Neural progenitor cell (in vitro differentiated cells): Measurements from ENCODE around the gene SCAANT1. TPM values are rescaled to one million over a fixed set of nuclear protein-coding genes. Genes with fewer than 3 reads are reported as not detected.

Experiments
- DNase-seq: peaks from one replicate; pipeline ENCODE4 v3.0.0-alpha.2; 2016; ENCODE audit warnings: low spot score
- H2AFZ ChIP-seq: fragments of 200-600 bp; sonication (generic); replicated peaks from 2 replicates; pipeline ENCODE4 v1.6.1; 2016; ENCODE audit warnings: antibody characterized with exemption
- H3F3A ChIP-seq: fragments of 200-600 bp; sonication (generic); 2 replicates; pipeline ENCODE4 v1.6.1; 2016; ENCODE audit warnings: antibody characterized with exemption, low read depth
- H3K27ac ChIP-seq: fragments of 200-600 bp; sonication (generic); 2 replicates; pipeline ENCODE4 v1.5.1; 2016; ENCODE audit warnings: mild to moderate bottlenecking
- H3K27me3 ChIP-seq: fragments of 200-600 bp; sonication (generic); 2 replicates; pipeline ENCODE4 v1.6.1; 2016; ENCODE audit warnings: mild to moderate bottlenecking, moderate library complexity
- H3K36me3 ChIP-seq: fragments of 200-600 bp; sonication (generic); 2 replicates; pipeline ENCODE4 v1.5.1; 2016
- H3K4me1 ChIP-seq: fragments of 200-600 bp; sonication (generic); 2 replicates; pipeline ENCODE4 v1.6.1; 2016; ENCODE audit warnings: mixed run types
- H3K4me2 ChIP-seq: fragments of 200-600 bp; sonication (generic); 2 replicates; pipeline ENCODE4 v1.6.1; 2016
- H3K4me3 ChIP-seq: fragments of 200-600 bp; sonication (generic); 2 replicates; pipeline ENCODE4 v1.5.1; 2016
- H3K79me2 ChIP-seq: fragments of 200-600 bp; sonication (generic); 2 replicates; pipeline ENCODE4 v1.6.1; 2016; ENCODE audit warnings: low read depth
- H3K9ac ChIP-seq: fragments of 200-600 bp; sonication (generic); 2 replicates; pipeline ENCODE4 v1.6.1; 2016
- H3K9me3 ChIP-seq: fragments of 200-600 bp; sonication (generic); 2 replicates; pipeline ENCODE4 v1.5.1; 2016; ENCODE audit warnings: low read depth
- H4K20me1 ChIP-seq: fragments of 200-600 bp; sonication (generic); 2 replicates; pipeline ENCODE4 v1.6.1; 2016; ENCODE audit warnings: low read depth
- H3K27ac Mint-ChIP-seq: 3 replicates; pipeline ENCODE4 v1.8.0; 2021; ENCODE audit warnings: mixed read lengths
- H3K27me3 Mint-ChIP-seq: 2 replicates; pipeline ENCODE4 v1.8.0; 2022; ENCODE audit warnings: low read depth, mild to moderate bottlenecking, inconsistent platforms, moderate library complexity, mixed read lengths; ENCODE audit not compliant: insufficient read depth
- H3K36me3 Mint-ChIP-seq: 3 replicates; pipeline ENCODE4 v1.8.0; 2021; ENCODE audit warnings: mixed read lengths
- H3K4me1 Mint-ChIP-seq: 3 replicates; pipeline ENCODE4 v1.8.0; 2021; ENCODE audit warnings: mixed read lengths
- H3K4me3 Mint-ChIP-seq: 3 replicates; pipeline ENCODE4 v1.8.0; 2021; ENCODE audit warnings: mild to moderate bottlenecking, moderate library complexity, mixed read lengths
- H3K9me3 Mint-ChIP-seq: 3 replicates; pipeline ENCODE4 v1.8.0; 2020; ENCODE audit warnings: mixed read lengths
- CTCF ChIP-seq: fragments of 200-600 bp; sonication (generic); IDR thresholded peaks from 2 replicates; pipeline ENCODE4 v1.5.1; 2017; ENCODE audit warnings: antibody characterized with exemption, mild to moderate bottlenecking
- EZH2 ChIP-seq: fragments of 200-600 bp; sonication (generic); IDR thresholded peaks from 2 replicates; pipeline ENCODE4 v1.6.1; 2017; ENCODE audit warnings: antibody characterized with exemption, mild to moderate bottlenecking, moderate library complexity
- EZH2phosphoT487 ChIP-seq: fragments of 200-600 bp; sonication (generic); IDR thresholded peaks from 2 replicates; pipeline ENCODE4 v1.6.1; 2017; ENCODE audit warnings: antibody characterized with exemption
- total RNA-seq: library from RNA; depleted of rRNA; stranded (reverse); fragments of >200 nt; gene quantifications from 2 replicates; pipeline ENCODE4 v1.2.3, GENCODE V29; 2015; ENCODE audit warnings: low replicate concordance

SCAANT1 gene
- total RNA-seq, 1 donor from 2014 or later = not detected

DNA sequence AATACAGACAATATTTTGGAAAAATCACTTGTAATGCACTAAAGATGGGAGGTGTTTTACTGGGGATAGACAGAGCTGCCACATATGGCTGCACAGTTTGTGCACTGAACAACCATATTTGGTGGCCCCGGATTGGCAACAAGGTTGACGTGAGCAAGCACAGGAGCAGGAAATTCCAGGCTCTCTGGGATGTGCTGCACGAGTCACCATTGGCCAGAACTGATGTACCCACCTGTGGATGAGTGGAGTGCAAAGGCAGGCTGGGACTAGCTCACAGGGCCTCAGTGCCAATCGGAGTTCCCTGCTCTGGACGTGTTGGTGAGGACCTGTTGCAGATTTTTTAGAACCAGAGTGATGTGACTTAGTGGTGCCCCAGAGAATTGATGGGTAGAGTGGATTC is 42.0 kb upstream of the SCAANT1 start:
- Histone ChIP-seq H3K4me3 (no peak overlapping the region), H3K9me3 (no peaks in the 10 kb centered on the region), H3K27me3 (no peaks in the 10 kb centered on the region), H3K27ac (no peak overlapping the region), H3K4me2 (no peak overlapping the region), H3K36me3 (no peaks in the 10 kb centered on the region), H3K79me2 (peaks cover 79% of the 10 kb centered on the region), H3K9ac (no peak overlapping the region), H2AFZ (no peak overlapping the region), H3K4me1 (peaks cover 62% of the 10 kb centered on the region), H3F3A (peaks cover 22% of the 10 kb centered on the region), H4K20me1 (peaks cover 8% of the 10 kb centered on the region)
- Mint-ChIP-seq H3K27me3 (no peaks in the 10 kb centered on the region), H3K4me1 (peaks cover 45% of the 10 kb centered on the region), H3K9me3 (no peaks in the 10 kb centered on the region), H3K36me3 (peaks cover 10% of the 10 kb centered on the region), H3K4me3 (no peak overlapping the region), H3K27ac (peak overlapping the region; percentile 1)
- DNase-seq = no peak
- TF ChIP-seq CTCF (no peak), EZH2 (no peak), EZH2phosphoT487 (no peak)

DNA sequence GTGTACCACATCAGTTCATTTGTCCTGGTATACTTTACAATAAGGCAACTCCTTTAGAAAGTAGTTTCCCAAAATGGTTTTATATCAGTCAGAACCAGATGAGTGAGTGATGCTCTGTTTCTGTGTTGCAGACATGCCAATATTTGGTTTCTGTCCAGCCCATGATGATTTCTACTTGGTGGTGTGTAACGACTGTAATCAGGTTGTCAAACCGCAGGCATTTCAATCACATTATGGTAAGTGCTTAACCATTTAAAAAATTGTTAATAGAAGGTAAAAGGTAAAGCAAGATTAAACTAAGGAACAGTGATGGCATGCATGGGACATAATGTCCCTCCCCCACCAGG is 40.0 kb upstream of the SCAANT1 start:
- Histone ChIP-seq H3K9me3 (no peaks in the 10 kb centered on the region), H3K4me2 (peak overlapping the region; percentile 63), H3K9ac (no peak overlapping the region), H3K36me3 (no peaks in the 10 kb centered on the region), H3F3A (peaks cover 19% of the 10 kb centered on the region), H3K4me3 (no peak overlapping the region), H3K27me3 (no peaks in the 10 kb centered on the region), H3K27ac (peak overlapping the region; percentile 72), H4K20me1 (peaks cover 8% of the 10 kb centered on the region), H2AFZ (no peak overlapping the region), H3K79me2 (peaks cover 77% of the 10 kb centered on the region), H3K4me1 (peaks cover 45% of the 10 kb centered on the region)
- Mint-ChIP-seq H3K9me3 (no peaks in the 10 kb centered on the region), H3K4me1 (peaks cover 52% of the 10 kb centered on the region), H3K27me3 (no peaks in the 10 kb centered on the region), H3K27ac (peak overlapping the region; percentile 21), H3K4me3 (no peak overlapping the region), H3K36me3 (peaks cover 10% of the 10 kb centered on the region)
- DNase-seq = no peak
- TF ChIP-seq CTCF (no peak), EZH2phosphoT487 (no peak), EZH2 (no peak)

DNA sequence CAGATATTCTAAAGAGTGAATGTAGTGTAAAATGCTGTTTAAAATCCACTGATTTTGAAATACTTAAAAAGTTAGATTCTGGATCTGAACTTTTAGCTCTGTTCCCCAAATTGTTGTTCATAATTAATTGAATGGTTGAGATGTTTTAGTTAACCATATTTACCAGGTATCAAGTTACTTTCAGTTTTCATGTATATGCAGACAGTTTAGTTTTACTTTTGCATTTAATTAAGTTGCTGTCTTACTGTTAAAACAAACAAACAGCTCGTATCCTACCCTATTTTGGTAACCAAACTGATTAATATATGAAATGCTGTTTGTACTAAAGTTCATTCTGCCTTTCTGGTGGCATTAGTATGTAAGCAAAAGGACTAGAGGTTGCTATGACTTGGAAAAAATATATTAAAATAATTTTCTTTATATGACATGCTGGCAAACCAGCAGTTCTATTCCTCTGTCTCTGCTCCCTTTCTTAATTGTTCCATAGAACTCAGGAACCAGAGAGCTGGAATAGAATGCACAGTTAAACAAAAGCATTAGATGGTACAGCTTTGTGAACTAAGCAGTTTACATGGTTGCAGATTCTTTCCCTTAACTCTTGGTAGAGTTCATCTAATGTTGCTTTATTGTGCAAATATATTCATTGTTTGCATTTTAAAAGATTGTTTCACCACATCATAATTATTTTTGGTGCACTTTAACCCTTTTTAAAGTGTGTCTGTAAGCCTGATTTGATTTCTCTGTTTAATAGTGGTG is 39.5 kb upstream of the SCAANT1 start:
- Histone ChIP-seq H4K20me1 (peaks cover 8% of the 10 kb centered on the region), H3K4me2 (peak overlapping the region; percentile 63), H3K9me3 (no peaks in the 10 kb centered on the region), H3K27ac (peak overlapping the region; percentile 72), H3K4me1 (peaks cover 39% of the 10 kb centered on the region), H3F3A (peaks cover 13% of the 10 kb centered on the region), H3K27me3 (no peaks in the 10 kb centered on the region), H3K79me2 (peaks cover 77% of the 10 kb centered on the region), H3K36me3 (no peaks in the 10 kb centered on the region), H2AFZ (no peak overlapping the region), H3K9ac (no peak overlapping the region), H3K4me3 (no peak overlapping the region)
- Mint-ChIP-seq H3K27me3 (no peaks in the 10 kb centered on the region), H3K9me3 (no peaks in the 10 kb centered on the region), H3K4me3 (no peak overlapping the region), H3K4me1 (peaks cover 49% of the 10 kb centered on the region), H3K36me3 (peaks cover 10% of the 10 kb centered on the region), H3K27ac (peak overlapping the region; percentile 85)
- peak; percentile 38 for DNase-seq
- no peak for TF ChIP-seq EZH2phosphoT487
- TF ChIP-seq CTCF = no peak
- no peak for TF ChIP-seq EZH2
